Gastrocnemius medialis (tissue), 4 donors: Measurements from ENCODE around the gene BANP. TPM values are rescaled to one million over a fixed set of nuclear protein-coding genes. Genes with fewer than 3 reads are reported as not detected.
"Not testable (repeated sequence)": the region's sequence is repeated elsewhere in the genome, so short reads cannot be mapped to it uniquely, and the experiment has no call there.

ENCODE experiments used
- ATAC-seq, 2 donors: fragments of 150-250 bp; one replicate each; pipeline ENCODE4 v1.9.1; 2016
- DNase-seq, 2 donors: peaks; one replicate each; pipeline ENCODE4 v3.0.0-alpha.2; 2019
- H3K27ac ChIP-seq, 4 donors: fragments of 200-600 bp; sonication (generic); 1 replicate in 1 of 4; 2 replicates in 3 of 4; pipeline ENCODE4 v1.5.1; 2016 to 2018; ENCODE audit warnings: mild to moderate bottlenecking in 2 of 4, moderate library complexity in 1 of 4
- H3K27me3 ChIP-seq, 3 donors: fragments of 200-600 bp; sonication (generic) in 2 of 3; 1 replicate in 1 of 3; 2 replicates in 2 of 3; pipeline versions ENCODE4 v1.5.1 to v1.6.0; 2016 to 2019; ENCODE audit warnings: mild to moderate bottlenecking in 1 of 3, moderate library complexity in 1 of 3
- H3K36me3 ChIP-seq, 2 donors: fragments of 200-600 bp; sonication (generic) in 1 of 2; one replicate each; pipeline ENCODE4 v1.5.1; 2017 to 2018
- H3K4me1 ChIP-seq, 2 donors: fragments of 200-600 bp; sonication (generic) in 1 of 2; one replicate each; pipeline ENCODE4 v1.5.1; 2016 to 2017; ENCODE audit warnings: mild to moderate bottlenecking in 2 of 2
- H3K4me3 ChIP-seq, 4 donors: fragments of 200-600 bp; sonication (generic) in 3 of 4; 1 replicate in 1 of 4; 2 replicates in 3 of 4; pipeline ENCODE4 v1.5.1; 2016 to 2019; ENCODE audit warnings: mild to moderate bottlenecking in 2 of 4
- H3K9me3 ChIP-seq, 3 donors: fragments of 200-600 bp; sonication (generic) in 2 of 3; 1 replicate in 1 of 3; 2 replicates in 2 of 3; pipeline ENCODE4 v1.5.1; 2016 to 2019
- POLR2A ChIP-seq, 2 donors: fragments of 450-650 bp; IDR thresholded peaks; one replicate each; pipeline ENCODE4 v1.6.1; 2017; ENCODE audit warnings: antibody characterized with exemption in 2 of 2, mild to moderate bottlenecking in 2 of 2, moderate library complexity in 2 of 2
- in situ Hi-C, 4 donors: fragments of 200-750 bp; cut with MboI; loops; one replicate each; pipeline versions ENCODE4 v1.15.0 to v1.8.0; 2017; ENCODE audit warnings: low sequenced_read_pairs in 4 of 4
- intact Hi-C: fragments of 100-400 bp; cut with DNase I; formaldehyde crosslinking; loops from one replicate; pipeline ENCODE4 v1.15.1; 2023; ENCODE audit warnings: low total_unique reads
- total RNA-seq, 4 donors: library from RNA; depleted of rRNA; stranded (reverse); fragments of >200 nt; gene quantifications; one replicate each; pipeline versions ENCODE4 v1.1.0 to v1.2.3, GENCODE V29; 2016
- TF ChIP-seq, protein P1 (sequence below), 5 experiments: fragments of 450-650 bp in 3 of 5; fragments of 200-600 bp in 2 of 5; sonication (generic) in 2 of 5; IDR thresholded peaks in 4 of 5; conservative IDR thresholded peaks in 1 of 5; 1 replicate in 4 of 5; 2 replicates in 1 of 5; pipeline ENCODE4 v1.5.1; 2016 to 2019; ENCODE audit warnings: antibody characterized with exemption in 5 of 5, mild to moderate bottlenecking in 3 of 5, moderate library complexity in 3 of 5

The BANP gene
- total RNA-seq, 4 donors from 2014 or later: 7.0 to 20.6 (median 16.1) TPM

DNA sequence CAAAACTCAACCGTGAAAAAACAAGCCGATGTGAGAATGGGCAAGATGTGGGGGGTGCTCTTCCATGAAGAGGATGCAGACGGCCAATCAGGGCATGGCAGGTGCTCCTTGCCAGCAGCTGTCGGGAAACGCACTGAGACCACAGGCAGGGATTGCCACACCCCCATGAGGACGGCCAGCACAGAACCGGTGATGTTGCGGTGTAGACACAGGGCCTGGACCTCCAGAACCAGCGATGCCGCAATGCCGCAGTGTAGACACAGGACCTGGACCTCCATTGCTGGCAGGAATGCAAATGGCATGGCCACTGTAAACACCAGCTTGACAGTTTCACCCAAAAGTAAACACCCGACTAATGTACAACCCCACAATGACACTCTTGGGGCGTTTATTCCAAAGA, 164.9 kb downstream of the BANP start:
- ATAC-seq (no peak), DNase-seq (no peak)
- Histone ChIP-seq H3K27me3 (peaks cover 0 to 11% (median 0%) of the 10 kb centered on the region in 3 donors), H3K4me1 (no peaks in the 10 kb centered on the region), H3K9me3 (no peaks in the 10 kb centered on the region), H3K36me3 (no peaks in the 10 kb centered on the region), H3K27ac (no peak overlapping the region), H3K4me3 (no peak overlapping the region)
- in situ Hi-C loops (no loop called here), intact Hi-C loops (no loop called here)
- TF ChIP-seq, protein P1, sequence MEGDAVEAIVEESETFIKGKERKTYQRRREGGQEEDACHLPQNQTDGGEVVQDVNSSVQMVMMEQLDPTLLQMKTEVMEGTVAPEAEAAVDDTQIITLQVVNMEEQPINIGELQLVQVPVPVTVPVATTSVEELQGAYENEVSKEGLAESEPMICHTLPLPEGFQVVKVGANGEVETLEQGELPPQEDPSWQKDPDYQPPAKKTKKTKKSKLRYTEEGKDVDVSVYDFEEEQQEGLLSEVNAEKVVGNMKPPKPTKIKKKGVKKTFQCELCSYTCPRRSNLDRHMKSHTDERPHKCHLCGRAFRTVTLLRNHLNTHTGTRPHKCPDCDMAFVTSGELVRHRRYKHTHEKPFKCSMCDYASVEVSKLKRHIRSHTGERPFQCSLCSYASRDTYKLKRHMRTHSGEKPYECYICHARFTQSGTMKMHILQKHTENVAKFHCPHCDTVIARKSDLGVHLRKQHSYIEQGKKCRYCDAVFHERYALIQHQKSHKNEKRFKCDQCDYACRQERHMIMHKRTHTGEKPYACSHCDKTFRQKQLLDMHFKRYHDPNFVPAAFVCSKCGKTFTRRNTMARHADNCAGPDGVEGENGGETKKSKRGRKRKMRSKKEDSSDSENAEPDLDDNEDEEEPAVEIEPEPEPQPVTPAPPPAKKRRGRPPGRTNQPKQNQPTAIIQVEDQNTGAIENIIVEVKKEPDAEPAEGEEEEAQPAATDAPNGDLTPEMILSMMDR (IDR thresholded peaks at IDR 0.05 in 4 of 5, conservative IDR thresholded peaks at IDR 0.05 in 1 of 5): no peak
- TF ChIP-seq POLR2A (IDR thresholded peaks at IDR 0.05): no peak

DNA sequence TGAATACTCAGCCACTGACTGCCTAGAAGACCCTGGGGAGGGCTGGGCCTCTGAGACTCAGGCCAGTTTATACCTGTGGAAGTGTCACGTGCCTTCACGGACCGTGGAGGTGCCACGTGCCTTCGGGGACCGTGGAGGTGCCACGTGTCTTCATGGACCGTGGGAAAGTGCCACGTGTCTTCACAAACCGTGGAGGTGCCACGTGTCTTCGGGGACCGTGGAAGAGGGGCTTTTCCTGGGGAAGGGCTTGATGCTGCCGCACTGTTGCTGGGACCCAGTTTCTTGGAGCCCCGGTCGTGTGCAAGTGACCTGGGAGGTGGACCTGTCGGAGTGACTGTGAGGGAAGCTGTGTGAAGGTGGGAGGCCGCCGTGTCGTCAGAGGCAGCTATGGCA, 166.2 kb downstream of the BANP start:
- Histone ChIP-seq H3K9me3 (no peaks in the 10 kb centered on the region), H3K4me1 (no peaks in the 10 kb centered on the region), H3K36me3 (no peaks in the 10 kb centered on the region), H3K27ac (no peak overlapping the region), H3K4me3 (no peak overlapping the region), H3K27me3 (peaks cover 0 to 11% (median 0%) of the 10 kb centered on the region in 3 donors)
- TF ChIP-seq, protein P1 (IDR thresholded peaks at IDR 0.05 in 4 of 5, conservative IDR thresholded peaks at IDR 0.05 in 1 of 5): no peak
- TF ChIP-seq POLR2A (IDR thresholded peaks at IDR 0.05): no peak
- in situ Hi-C loops: no loop called here
- intact Hi-C loops: no loop called here
- ATAC-seq: no peak
- DNase-seq: no peak

DNA sequence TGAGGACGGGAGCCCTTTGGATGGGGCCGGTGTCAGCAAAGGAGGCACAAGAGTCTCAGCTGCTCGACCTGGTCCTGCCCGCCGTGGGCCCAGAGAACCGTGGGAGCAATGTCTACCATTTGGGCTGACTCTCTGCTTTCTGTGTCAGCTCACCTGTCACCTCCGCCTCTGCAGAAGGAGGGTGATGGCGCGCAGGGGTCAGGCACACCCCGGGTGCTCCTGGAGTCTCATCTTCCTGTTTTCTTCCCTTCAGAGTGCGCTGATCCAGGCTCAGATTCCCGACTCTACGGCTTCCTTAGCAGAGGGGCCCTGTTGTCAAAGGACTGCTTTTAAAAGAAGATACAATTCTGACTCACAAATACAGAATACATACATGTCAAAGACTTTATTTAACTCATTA, 167.1 kb downstream of the BANP start:
- in situ Hi-C loops (no loop called here), intact Hi-C loops (no loop called here)
- H3K27me3 ChIP-seq: peaks cover 0 to 11% (median 0%) of the 10 kb centered on the region in 3 donors
- no peaks in the 10 kb centered on the region for H3K36me3 ChIP-seq
- no peak overlapping the region for H3K4me3 ChIP-seq
- no peak for DNase-seq
- TF ChIP-seq, protein P1 (IDR thresholded peaks at IDR 0.05 in 4 of 5, conservative IDR thresholded peaks at IDR 0.05 in 1 of 5): no peak
- no peak for TF ChIP-seq POLR2A (IDR thresholded peaks at IDR 0.05)
- no peak overlapping the region for H3K27ac ChIP-seq
- no peaks in the 10 kb centered on the region for H3K4me1 ChIP-seq
- H3K9me3 ChIP-seq: no peaks in the 10 kb centered on the region
- no peak for ATAC-seq

DNA sequence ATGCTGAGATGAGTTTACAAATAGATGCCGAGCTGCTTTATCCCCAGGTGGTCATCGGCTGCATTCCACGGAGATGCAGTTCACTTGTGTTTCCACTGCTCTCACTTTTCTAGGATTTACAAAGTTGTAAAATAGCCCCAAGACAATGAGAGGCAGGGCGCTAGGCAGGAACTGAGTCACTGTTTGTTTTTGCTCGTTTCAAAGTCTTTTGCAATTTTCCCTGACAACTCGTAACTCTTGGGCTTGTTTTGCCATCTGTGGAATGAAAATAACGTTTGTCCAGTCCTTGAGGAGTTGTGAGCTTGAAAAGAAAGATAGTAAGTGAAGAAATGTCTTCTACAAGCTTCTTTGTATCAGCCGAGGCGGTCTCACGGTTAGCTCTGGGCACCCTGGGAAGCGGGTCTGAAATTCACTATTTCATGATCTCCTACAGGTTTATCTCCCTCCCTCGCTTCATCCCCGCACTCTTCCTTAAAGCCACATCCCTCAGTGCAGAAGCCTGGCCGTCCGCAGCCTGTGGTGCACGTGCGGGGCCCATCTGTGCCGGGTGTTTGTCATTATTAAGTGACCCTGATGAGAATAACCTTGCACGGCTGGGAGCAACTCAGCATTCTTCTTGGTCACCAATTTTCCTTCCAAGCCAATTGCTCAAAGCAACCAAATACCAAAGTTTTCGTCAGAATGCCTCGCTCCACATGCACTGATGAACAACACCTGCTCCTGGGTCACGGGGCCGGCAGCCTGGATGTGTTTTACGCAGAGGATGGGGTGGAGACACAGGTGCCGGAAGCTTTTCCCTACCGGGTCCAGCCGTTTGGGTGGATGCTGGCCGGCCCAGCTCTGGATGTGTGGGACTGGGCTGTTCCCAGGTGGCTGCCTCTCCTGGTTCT, 167.9 kb downstream of the BANP start:
- in situ Hi-C loops, H3K4me3 ChIP-seq, H3K9me3 ChIP-seq, H3K4me1 ChIP-seq, intact Hi-C loops, H3K36me3 ChIP-seq: not testable (repeated sequence)
- peak in 1 of 2 donors; percentile 22 for DNase-seq
- ATAC-seq: peak; percentile 73 to 76
- Histone ChIP-seq H3K27ac (peak overlapping the region in 3 of 4 donors; percentile 14 to 55 (median 52)), H3K27me3 (peaks cover 0 to 11% (median 0%) of the 10 kb centered on the region in 3 donors)

DNA sequence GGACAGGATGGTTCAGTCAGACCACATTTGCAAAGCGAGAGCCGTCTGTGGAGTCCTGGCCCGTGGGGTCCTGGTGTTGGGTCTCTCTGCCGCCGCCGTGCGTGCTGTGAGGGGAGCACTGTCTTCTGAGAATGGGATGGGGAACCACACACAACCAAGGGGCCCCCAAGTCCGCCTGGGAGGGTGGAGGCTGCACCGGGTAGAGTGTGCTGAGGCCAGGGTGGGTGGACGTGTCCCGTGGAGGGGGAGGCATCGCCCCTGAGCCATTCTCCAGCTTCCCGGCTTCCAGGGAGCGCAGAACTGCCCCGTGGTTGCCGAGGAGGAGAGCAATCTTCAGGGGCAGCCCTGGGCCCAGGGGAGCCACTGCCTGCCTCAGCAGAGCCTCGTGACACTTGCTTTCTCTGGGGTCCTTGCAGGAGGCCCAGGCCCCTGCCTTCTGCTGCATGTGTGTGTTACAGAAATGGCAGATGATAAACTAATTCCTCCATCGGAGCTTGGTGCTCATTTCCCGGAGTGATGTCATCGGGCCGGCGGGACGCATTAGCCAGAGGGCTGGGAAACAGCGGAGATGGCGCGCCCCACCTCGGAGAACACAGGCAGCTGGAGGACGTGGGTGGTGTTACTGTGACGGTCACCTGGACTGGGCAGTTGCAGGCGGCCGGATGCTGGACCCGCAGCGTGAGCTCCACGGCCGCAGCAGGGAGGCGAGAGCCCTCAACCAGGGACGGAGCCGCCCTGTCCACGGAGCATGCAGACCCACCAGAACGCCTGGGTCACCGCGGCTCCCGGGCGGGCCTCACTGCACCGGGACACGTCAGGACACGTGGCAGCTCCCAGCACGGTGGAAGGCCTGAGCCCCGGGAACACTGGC, 168.9 kb downstream of the BANP start:
- peaks cover 0 to 11% (median 0%) of the 10 kb centered on the region in 3 donors for H3K27me3 ChIP-seq
- H3K36me3 ChIP-seq, in situ Hi-C loops, intact Hi-C loops, H3K4me1 ChIP-seq, ATAC-seq, H3K4me3 ChIP-seq, H3K9me3 ChIP-seq: not testable (repeated sequence)
- H3K27ac ChIP-seq: peak overlapping the region in 2 of 4 donors; percentile 14 to 55
- peak in 1 of 2 donors; percentile 31 for DNase-seq
